Colonic mucosa (tissue), 4 donors: ENCODE results near the gene GLP1R. TPM values are rescaled to one million over a fixed set of nuclear protein-coding genes. Genes with fewer than 3 reads are reported as not detected.

Source experiments
- DNase-seq: peaks from one replicate; pipeline ENCODE4 v3.0.0-alpha.2; 2020
- H3K27ac ChIP-seq: fragments of 200-600 bp; one replicate; pipeline ENCODE4 v1.8.0; 2021
- H3K27me3 ChIP-seq: fragments of 200-600 bp; one replicate; pipeline ENCODE4 v1.8.0; 2021
- H3K36me3 ChIP-seq: fragments of 200-600 bp; one replicate; pipeline ENCODE4 v1.8.0; 2021
- H3K4me1 ChIP-seq: fragments of 200-600 bp; one replicate; pipeline ENCODE4 v1.8.0; 2021; ENCODE audit warnings: mild to moderate bottlenecking
- H3K4me3 ChIP-seq: fragments of 200-600 bp; one replicate; pipeline ENCODE4 v1.8.0; 2021
- H3K9ac ChIP-seq, 2 donors: one replicate each; pipeline ENCODE4 v1.7.0; 2013; ENCODE audit warnings: control low read depth in 2 of 2, low read depth in 2 of 2, low read length in 2 of 2
- H3K9me3 ChIP-seq: fragments of 200-600 bp; one replicate; pipeline ENCODE4 v1.8.0; 2021
- CTCF ChIP-seq: fragments of 200-600 bp; IDR thresholded peaks from one replicate; pipeline ENCODE4 v1.8.0; 2022; ENCODE audit warnings: antibody characterized with exemption, mild to moderate bottlenecking
- intact Hi-C: fragments of 100-400 bp; cut with DNase I; formaldehyde crosslinking; loops from one replicate; pipeline ENCODE4 v1.14.1; 2022
- total RNA-seq, 2 donors: library from RNA; stranded (reverse); fragmentation: NEBNext Ultra II Directional in 1 of 2; extraction: Animal tissue kit (Norgen Biotek cat#: 25700) in 1 of 2; gene quantifications; one replicate each; pipeline ENCODE4 v1.2.1, GENCODE V29; 2021
- donor health status: healthy.
- donor health status: DM: no; HTN: no; CAD: no.
- donor health status: DM: no; HTN: no; CAD: no.

GLP1R gene
- total RNA-seq, 2 donors from 2014 or later: not detected

- no peak overlapping the region for H3K27ac ChIP-seq
- DNase-seq: no peak
- intact Hi-C loops: no loop called here
- no peaks in the 10 kb centered on the region for H3K27me3 ChIP-seq
- H3K4me3 ChIP-seq: no peak overlapping the region
- no peaks in the 10 kb centered on the region for H3K4me1 ChIP-seq
- no peak for TF ChIP-seq CTCF
- H3K9ac ChIP-seq: no peak overlapping the region
- no peaks in the 10 kb centered on the region for H3K9me3 ChIP-seq
- H3K36me3 ChIP-seq: no peaks in the 10 kb centered on the region
Measured at GRCh38 chr6:39074486-39074885, 25.9 kb downstream of the GLP1R start.

GRCh38 chr6:39075010-39075686 lies 26.6 kb downstream of the GLP1R start:
- no peak for DNase-seq
- TF ChIP-seq CTCF: no peak
- no peaks in the 10 kb centered on the region for H3K4me1 ChIP-seq
- no peaks in the 10 kb centered on the region for H3K9me3 ChIP-seq
- H3K27ac ChIP-seq: no peak overlapping the region
- H3K4me3 ChIP-seq: no peak overlapping the region
- H3K9ac ChIP-seq: no peak overlapping the region
- intact Hi-C loops: no loop called here
- no peaks in the 10 kb centered on the region for H3K36me3 ChIP-seq
- no peaks in the 10 kb centered on the region for H3K27me3 ChIP-seq

GRCh38 chr6:39075807-39076622 lies 27.4 kb downstream of the GLP1R start:
- Histone ChIP-seq H3K27ac (no peak overlapping the region), H3K4me3 (no peak overlapping the region), H3K36me3 (no peaks in the 10 kb centered on the region), H3K9me3 (no peaks in the 10 kb centered on the region), H3K9ac (no peak overlapping the region), H3K4me1 (no peaks in the 10 kb centered on the region), H3K27me3 (no peaks in the 10 kb centered on the region)
- no peak for DNase-seq
- no peak for TF ChIP-seq CTCF
- intact Hi-C loops: no loop called here

- H3K4me1 ChIP-seq: no peaks in the 10 kb centered on the region
- TF ChIP-seq CTCF: no peak
- intact Hi-C loops: no loop called here
- H3K27me3 ChIP-seq: no peaks in the 10 kb centered on the region
- H3K36me3 ChIP-seq: no peaks in the 10 kb centered on the region
- H3K27ac ChIP-seq: no peak overlapping the region
- H3K9me3 ChIP-seq: no peaks in the 10 kb centered on the region
- H3K4me3 ChIP-seq: no peak overlapping the region
- H3K9ac ChIP-seq: no peak overlapping the region
- DNase-seq: no peak
Measured at GRCh38 chr6:39076623-39077535, 28.3 kb downstream of the GLP1R start.

- intact Hi-C loops: no loop called here
- Histone ChIP-seq H3K4me1 (no peaks in the 10 kb centered on the region), H3K27ac (no peak overlapping the region), H3K36me3 (no peaks in the 10 kb centered on the region), H3K9me3 (no peaks in the 10 kb centered on the region), H3K4me3 (no peak overlapping the region), H3K9ac (no peak overlapping the region), H3K27me3 (no peaks in the 10 kb centered on the region)
- no peak for TF ChIP-seq CTCF
- DNase-seq: no peak
Measured at GRCh38 chr6:39077882-39078594, 29.5 kb downstream of the GLP1R start.
